Activated CD4-positive, CD25-positive, alpha-beta regulatory T cell treated with anti-CD3 and anti-CD28 coated beads, Interleukin-2, amount 50 U/mL, for 16 hours (primary cell): ENCODE data around the gene PDXDC1.
"Not testable (repeated sequence)": the region's sequence is repeated elsewhere in the genome, so short reads cannot be mapped to it uniquely, and the experiment has no call there.

ENCODE experiments used
- DNase-seq: peaks from one replicate; pipeline ENCODE4 v3.0.0-alpha.2; 2020; ENCODE audit warnings: low read depth, low spot score

PDXDC1 gene

DNA sequence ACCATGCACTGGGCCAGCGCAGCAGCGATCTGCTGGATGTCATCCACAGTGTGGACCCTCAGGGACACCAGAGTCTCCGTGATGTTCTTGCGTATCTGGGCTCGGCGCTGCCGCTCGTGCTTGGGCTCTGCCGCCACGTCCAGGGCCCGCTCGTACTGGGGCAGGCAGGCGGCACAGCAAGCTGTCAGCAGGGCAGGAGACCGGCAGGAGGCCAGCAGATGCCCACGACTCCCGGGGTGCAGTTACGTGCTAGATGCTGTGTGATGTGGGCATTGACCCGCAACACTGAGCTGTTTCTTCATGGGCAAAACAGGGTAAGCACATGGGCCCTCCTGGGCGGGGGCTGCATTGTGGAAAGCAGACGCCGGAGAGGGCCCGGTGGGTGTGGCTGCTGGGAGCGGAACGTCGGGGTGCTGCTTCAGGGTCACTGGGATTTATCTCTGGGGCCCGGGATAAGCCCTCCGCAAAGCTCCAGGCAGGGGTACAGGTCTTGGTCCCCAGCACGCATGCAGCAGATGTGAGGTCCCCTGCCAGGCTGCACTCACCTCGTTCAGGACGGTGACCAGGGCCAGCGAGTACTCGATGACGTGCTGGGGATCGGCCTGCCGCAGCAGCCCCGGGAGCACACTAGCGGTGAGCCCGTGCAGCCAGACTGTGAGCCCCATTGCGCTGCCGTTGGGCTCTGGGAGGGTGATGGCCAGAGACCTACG, 158.0 kb downstream of the PDXDC1 start:
- not testable (repeated sequence) for DNase-seq

DNA sequence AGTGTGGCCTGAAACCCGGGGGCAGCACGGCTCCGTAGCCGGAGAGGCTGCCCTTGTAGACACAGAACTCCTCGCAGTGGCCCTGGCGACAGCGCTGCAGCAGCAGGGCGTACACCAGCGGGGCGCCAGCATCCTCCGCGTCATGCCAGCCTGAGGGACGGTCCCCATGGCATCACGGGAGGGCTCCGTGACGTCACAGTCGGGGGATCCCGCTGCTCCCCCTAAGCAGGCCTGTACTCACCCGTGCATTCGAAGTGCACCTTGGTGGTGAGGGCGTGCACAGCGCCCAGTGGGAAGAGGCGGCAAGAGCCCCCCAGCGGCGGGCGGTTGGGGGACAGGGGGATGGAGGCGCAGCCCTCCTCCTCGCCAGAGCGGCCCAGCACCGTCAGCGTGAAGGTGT, 158.7 kb downstream of the PDXDC1 start:
- DNase-seq, result not testable (repeated sequence)

DNA sequence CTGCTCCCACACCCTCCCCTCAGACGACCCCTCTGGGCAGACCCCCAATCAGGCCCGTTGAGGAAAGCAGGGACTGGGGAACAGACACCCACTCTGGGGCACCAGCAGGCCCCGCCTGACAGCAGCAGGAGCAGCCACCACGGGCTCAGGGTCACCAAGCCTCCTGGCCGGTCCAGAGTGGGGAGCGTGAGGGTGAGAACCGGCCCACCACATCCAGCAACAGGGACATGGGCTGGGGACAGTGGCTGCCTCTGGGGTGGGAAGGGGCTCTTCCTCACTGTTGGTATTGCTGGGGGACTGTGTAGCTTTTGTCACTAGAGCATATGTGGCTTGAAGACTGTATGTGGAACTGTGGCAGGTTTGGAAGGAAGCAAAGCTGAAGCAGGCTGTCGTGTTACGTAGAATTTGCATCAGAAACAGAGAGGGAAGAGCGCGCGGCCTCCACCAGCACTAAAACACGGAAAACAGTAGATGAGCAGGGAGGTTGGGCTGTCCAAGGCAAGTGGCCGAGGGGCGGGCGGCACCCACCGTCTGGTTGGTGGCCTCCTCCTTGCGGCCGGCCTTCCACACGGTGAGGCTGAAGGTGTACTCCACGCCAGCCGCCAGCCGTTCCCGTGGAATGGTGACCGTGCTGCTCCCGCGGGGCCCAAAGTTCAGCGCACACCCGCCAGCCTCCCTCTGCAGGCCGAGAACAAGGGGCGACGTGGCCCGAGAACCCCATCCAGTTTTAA, 160.1 kb downstream of the PDXDC1 start:
- DNase-seq, result not testable (repeated sequence)

DNA sequence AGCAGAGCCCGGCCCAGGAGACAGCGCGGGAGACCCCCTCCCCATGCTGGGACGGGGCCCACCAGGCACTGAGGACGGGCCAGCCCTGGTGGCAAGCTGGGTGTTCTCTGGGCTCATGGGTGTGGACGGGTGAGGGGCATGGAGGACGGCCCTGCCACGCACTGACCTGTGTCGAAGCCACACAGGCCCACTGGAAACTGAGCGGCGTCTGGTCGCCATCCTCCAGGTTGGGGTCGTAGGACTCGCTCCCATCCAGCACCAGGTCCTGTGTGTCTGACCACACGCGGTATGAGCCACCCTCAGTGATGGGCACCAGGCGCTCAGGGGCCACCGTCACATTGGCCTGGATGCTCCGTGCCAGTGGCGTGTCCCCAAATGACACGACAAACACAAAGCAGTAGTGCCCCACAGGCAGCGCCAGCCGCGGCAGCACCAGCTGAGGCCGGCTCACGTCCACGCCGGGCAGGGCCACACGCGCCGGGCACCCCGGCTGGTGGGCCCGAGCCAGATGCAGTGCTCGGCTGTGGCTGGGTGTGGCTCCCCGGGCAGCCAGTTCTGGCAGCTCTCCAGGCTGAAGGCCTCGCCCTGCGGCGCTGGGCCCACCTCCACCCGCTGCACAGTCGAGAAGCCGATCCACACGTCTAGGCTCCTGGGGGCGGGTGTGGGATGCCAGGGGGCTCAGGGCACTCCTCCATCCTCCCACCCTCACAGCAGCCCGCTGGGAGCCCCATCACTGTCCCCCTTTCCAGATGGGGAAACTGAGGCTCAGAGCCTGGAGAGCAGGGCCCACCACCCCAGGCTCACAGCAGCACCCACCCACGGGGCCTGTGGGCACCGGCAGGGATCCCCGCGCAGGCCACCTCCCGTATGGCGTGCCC, 160.9 kb downstream of the PDXDC1 start:
- not testable (repeated sequence) for DNase-seq

DNA sequence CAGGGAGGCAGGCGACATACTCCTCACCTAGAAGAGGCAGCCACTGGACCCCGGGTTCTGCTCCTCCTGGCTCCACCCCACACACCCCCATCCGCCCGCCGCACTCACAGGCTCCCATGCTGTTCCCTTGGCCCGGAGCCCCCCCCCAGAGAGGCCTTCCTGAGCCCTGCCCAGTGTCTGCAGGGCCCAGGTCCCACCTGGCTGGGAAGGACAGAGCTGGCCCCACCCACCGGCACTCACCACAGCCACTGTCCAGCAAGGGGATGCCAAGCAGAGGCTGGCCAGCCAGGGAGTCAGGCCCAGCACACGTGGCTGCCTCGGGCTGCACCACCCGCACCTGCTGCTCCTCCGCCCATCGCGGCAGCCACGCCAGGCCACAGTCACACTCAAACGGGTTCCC, 162.7 kb downstream of the PDXDC1 start:
- DNase-seq, result not testable (repeated sequence)

DNA sequence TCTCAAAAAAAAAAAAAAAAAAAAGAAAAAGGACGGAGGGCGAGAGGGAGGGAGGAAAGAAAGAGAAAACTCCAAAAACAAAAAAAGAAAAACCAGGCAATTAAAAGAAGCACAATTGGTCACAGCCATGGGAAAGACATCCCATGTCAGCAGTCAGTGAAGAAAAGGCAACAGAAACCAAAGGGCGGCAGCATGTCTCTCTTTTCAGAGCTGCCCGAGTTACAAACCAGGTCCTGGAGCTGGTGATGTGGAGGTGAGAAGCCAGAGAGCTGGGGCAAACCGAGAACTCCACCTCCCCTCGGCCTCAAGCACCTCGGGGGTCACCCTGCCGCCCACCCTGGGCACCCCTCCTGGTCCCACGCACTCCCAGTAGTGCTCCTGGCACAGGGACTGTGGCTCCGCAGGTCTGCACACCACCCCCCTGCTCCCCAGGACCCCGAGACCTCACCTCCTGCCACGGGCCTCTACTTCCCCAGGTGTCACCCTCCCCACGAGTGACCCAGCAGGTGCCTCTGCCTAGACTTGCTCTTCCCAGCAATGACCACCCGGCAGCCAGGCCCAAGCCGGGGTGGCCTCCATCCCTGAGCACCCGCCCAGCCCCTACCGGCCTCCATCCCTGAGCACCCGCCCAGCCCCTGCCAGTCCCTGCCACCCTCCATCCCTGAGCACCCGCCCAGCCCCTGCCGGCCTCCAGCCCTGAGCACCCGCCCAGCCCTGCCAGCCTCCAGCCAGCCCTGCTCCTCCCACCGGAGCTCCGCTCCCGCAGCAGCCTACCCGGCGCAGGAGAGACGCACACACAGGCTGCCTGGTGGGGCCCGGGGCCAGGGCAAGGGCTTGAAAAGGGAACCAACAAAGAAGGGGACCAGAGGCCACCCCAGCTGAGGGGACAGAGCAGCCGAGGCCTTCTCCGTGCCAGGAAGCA, 165.9 kb downstream of the PDXDC1 start:
- DNase-seq, result not testable (repeated sequence)

DNA sequence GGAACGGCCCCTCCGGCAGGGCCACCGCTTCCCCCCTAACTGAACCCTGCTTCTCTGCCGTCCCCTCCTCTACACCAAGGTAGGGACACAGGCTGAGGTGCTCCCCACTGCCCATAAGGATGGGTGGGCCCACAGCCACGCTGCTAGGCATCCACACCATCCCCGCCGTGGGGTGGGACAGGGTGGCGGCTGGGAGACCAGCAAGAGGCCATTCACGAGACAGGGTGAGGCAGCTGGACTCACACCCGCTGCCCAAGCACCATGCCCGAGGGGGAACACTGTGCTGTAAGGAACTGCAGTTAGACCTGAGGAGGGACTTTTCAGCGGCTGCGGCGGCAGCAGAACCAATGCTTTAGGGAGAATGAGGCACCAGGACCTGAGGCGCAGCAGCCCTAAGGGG, 166.8 kb downstream of the PDXDC1 start:
- no peak for DNase-seq

DNA sequence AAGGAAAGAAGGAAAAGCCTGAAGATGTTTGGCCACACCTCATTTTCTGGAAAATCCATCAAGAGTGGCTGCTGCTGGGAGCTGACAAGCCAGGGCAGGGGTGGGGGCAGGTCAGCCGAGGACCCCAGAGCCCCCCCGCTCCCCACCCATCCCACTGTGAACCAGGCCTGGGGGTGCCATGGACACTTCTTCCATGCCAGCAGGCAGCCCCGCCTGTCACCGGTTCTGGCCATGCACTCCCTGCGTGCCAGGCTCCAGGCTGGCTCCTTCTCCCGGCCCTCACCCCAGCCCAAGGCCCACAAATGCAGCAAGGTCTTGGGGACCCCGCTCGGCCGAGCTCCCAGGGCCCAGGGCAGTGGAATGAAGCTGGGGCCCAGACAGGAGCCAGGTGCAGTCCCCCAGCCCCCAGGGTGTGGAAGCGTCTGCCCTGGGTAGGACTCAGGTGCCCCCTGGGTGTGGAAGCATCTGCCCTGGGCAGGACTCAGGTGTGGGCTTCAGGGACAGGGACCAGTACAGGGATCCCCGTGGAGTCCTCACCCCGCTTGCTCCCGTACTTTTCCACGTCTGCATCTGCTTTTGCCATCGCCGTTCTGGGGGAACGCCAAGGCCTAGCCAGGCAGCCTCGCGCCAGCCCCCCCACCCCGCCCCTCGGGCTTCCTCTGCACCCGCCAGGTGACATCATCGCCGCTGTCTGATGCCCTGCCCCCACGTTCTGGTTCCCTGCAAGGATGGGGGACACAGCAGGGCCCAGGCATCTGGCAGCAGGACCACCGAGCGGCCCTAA, 167.5 kb downstream of the PDXDC1 start:
- DNase-seq, result not testable (repeated sequence)

DNA sequence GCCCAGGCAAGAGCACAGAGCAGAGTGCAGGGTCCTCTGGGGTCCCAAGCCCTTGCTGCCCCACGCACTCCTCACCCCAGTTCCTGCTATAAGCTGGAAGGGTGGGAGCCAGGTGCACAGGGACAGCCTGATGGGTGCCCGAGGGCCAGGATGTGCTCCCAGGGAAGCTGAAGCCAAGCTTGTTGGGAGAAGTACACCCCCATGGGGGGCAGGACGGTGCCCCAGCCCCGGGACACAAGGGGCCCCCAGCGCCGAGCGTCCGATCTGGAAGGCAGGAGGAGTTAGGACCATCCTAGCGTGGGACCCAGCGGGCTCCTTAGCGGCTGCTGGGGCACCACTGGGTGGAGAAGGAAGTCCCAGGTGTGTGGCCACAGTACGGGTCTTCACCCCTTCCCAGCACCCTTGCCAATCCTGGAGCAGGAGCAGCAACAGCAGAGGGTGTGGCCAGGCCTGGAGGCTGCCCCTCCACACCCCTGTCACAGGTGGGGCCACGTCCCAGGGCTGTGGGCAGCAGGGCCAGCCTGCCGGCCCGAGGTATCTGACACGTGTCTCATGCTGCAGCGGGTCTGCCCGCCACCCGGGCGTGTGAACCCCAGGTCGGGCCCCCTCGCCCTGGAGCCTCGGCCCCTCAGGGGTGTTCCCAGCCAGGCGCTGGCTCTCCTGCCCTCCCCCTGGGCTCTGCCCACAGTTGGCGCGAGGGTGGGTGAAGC, 168.2 kb downstream of the PDXDC1 start:
- not testable (repeated sequence) for DNase-seq

DNA sequence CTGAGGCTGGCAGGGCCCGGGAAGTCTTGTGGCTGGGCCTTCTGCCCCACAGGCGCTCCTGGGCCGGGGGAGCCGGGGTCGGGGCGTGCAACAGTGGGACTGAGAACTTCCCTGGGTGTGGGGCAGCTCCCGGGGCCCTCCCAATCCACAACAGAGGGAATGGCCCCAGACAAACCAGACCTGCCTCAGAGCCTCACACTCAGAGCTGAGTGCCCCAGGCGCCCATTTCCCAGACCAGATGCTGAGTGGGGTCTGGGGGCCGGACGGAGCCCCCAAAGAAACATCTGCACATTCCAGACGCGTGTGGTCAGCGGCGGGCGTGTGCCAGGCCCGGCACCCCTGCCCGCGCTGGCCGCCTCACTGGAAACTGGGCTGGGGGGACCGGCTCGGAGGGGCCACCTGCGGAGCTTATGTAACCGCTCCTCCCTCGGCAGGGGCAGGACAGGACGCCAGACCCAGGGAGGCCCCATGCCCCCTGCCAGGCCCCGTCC, 168.8 kb downstream of the PDXDC1 start:
- DNase-seq, result not testable (repeated sequence)

DNA sequence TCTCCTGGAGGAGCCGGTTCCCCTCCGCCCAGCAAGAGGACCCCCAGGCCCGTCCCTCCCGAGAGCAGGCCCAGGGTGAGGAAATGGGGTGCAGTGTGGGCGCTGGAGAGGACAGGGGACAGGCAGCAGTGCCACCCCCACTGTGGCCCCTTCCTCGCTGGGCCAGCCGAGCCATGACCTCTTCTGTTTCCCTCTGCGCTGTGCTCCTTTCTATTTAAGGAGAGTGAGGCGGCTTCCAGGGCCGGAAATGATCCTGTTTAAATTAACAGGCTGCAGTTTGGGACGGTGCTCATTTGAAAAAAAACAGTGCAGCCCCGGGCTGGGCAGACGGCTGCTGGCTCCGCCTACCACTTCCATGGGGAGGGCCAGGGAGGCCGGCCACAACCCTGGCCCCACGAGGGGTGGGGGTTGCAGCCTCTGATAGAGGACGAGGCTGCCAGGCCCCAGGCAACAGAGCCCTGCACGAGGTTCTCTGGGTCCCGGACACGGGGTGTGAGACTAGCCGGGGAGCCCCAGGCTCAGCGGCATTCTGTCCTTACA, 169.3 kb downstream of the PDXDC1 start:
- DNase-seq, result not testable (repeated sequence)

DNA sequence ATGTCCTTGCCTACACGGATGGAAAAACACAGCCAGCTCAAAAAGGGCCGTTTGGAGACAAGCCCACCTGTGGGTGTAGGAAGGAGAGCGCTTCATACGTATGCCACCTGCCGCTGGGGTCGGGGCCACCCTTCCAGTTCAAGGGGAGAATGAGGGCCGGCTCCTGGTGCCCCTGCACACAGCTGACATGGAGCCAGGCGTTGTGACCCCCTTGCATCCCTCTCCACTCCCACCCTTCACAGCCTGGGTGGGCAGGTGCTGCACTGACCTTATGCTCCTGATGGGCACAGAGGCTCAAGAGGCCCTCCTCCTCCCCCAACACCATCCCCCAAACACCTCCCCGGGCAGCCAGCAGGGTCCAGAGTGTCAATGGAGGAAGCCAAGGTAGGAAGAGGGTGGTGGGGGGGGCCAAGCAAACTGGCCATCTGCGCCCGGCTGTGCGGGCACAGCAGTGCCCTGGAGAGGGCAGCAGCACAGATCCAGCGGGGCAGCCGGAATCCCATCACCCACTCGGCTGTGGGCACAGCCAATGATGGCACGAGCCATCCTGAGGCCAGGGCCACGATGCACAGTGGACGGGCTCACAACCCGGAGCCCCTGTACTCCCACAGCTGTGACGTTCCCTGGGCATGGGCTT, 170.1 kb downstream of the PDXDC1 start:
- DNase-seq, result not testable (repeated sequence)

DNA sequence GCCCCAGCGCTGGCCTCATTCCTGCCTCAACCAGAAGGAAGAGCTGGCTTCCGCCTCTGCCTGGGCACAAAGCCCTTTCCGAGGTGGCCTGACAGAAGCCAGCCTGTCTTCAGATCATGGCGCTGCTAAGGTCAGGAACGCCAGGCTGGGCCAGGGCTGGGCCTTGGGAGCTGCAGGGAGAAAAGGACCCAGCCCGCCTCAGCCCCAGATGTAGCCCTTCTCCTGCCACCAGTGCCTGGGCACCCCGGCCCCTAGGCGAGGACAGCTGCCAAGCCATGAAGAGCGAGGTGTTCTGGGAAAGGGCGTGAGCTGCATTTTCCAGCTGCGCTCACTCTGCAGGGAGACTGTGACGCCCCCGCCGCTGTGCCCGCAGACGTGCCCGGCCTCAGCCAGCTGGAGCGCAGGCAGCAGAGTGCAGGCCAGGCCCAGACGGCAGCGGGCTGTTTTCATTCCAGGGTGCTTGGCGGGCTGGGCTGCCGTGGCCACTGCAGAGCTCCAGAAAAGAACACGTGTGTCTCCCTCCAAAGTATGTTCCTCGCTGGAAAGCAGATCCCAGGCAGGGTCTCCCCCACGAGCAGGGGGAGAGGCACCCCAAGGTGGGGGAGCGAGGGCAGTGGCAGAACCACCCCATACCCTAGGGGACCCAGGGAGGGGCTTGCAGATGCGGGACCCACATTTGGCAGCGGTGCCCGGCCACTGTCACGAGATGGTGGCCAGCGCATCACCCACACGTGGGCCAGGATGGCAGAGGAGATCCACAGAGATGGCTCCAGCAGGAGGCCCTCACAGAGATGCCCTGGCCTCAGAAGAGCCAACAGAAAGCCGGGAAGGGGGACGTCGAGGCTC, 170.8 kb downstream of the PDXDC1 start:
- DNase-seq, result not testable (repeated sequence)

DNA sequence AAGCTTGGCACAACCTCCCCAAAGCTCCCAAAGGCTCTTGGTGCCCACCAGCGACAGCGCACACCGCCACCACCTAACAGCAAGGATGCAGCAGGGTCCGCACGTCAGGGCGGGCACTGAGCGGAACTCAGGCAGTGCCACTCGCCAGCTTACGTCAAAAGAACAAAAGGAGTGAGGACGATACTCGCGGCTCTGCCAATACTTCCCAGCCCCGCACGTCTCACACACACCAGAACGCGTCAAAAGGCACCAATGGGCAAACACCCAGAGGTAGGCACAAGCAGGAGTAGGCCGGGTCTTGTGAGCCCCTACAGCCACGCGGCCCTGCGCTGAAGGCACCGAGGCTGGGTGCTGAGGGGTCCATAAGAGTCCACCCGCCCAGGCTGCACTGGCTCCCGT, 171.4 kb downstream of the PDXDC1 start:
- not testable (repeated sequence) for DNase-seq

DNA sequence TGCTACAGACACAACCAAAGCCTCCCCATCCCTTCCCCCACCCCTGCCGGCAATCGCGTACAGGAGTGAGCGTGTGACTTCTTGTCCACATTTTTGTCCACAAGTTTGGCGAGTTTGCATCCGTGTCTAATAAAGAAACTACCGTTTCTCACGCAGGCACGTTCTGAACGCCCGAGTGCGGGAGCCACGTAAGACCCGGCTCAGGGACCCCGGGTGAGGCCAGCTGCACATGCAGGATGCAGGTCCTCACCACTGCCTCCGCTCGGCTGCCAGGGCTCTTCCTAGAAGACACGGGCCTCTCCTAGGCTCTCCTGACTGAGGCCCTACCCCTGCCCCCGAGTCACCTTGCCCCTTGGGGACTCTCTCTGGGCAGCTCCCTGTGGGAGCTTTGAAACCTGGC, 174.0 kb downstream of the PDXDC1 start:
- not testable (repeated sequence) for DNase-seq

DNA sequence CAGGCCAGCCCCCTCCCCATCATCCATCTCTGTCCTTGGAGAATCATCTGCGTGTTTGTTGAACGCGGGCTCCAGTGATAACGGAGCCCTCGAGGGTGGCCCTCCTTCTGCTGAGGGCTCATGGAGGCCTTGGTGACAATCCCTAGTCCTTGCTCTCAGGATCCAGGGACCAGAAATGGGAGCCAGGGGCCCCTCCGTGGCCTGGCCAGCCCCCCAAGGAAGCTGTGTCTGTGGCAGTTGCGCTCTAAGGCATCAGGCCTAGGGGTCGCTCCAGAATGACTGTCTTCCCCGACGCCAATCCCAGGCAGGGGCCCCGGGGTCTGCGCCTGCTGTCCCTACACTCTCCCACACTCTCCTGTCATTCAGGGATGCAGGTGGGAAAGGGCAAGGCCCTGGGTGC, 174.4 kb downstream of the PDXDC1 start:
- DNase-seq, result not testable (repeated sequence)

DNA sequence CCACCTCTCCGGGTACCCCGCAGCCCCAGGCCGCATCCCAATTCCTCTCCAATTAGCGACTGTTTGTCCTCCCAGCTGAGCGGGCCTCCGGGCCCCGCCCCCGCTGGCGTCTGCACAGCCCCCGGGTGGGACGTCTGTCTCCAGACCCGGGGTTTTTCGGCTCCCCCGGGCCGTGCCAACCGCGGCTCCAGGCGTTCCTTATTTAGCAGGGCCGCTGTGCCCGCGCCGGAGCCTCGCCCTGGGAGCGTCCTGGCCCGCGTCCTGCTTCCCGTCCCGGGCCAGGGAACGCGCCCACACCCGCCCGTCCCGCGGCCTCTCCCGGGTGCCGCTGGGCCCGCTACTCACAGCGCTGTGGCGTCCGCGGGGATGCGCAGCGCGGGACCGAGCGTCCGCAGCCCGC, 179.2 kb downstream of the PDXDC1 start:
- DNase-seq, result not testable (repeated sequence)
